Hematopoietic multipotent progenitor cell treated with erythropoietin and hydrocortisone succinate and interleukin-3 and kit ligand, for 17 days (in vitro differentiated cells): ENCODE measurements around the gene LRIG1.

ENCODE experiments used
- DNase-seq: peaks from one replicate; pipeline ENCODE4 v3.0.0-alpha.2; 2015; ENCODE audit warnings: low spot score

LRIG1 gene

DNA sequence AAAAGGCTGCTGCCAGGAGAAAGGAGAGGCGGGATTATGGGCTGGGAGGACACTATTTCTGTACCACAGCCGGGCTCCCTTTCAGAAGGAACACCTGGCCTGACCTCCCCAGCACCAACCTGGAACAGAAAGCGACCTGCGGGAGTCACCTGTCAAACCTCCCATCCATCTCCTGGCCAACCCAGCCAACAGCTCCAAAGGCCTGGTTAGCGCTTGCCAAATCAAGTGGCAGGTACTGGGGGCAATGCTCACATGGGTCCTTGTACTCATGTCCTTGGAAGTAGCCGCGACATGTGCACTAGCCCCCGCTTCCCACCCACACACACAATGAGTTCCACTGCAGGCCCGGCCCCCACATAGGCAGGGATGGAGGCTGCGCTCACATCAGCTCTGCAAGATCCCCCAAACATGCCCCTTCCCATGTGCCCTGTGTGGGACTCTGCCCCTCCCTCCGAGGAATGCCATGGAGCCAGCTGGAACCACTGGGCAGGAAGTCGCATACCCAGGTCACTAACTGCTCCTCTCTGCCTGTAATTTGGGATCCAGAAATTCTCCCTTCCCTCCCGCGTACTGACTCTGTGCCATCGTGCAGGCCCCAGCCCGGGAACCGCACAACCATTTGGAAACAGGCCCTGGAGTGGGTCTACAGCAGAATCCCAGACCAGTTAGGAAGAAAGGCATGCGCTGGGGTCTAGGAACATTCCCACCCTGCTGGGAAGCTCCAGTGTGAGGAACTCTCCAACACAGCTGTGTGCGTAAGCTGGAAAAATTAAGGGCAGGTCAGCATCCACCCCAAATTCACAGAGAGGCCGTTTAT, 98.9 kb downstream of the LRIG1 start:
- no peak for DNase-seq

GRCh38 chr3:66401157-66401550, 99.7 kb downstream of the LRIG1 start:
- no peak for DNase-seq

DNA sequence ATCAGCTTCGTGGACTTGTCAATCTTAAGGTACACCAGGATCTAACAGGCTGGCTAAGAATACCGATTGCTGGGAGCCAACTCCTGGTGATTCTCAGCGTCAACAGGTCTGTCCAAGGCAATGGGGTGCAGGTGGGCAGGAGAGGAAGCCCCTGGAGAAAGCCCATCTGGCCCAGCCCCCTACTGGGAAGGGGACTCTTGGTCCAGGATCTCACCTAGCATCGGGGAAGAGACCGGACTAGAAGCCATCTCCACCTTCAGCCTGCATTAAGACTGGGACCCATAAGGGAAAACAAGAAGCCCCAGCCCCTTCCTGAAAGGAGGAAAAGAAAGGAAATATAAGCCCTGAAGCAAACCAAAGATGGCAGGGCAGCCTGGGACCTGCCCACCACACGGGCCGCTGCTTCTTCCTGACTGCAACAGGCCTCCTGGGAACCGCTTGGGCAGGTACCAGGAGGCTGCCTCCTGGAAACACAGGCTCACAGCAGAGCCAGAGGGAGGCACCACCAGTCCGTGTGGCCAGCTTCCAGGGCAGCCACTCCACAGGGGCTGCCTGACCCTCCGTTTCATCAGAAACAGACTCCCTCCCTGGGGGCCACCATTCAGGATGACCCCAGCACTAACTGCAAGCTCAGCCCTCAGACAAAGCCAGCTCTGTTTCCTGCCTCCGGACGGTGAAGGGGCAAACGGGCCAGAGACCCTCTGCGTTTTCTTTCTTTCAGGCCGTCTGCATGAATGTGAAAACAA, 100.2 kb downstream of the LRIG1 start:
- DNase-seq, result no peak

DNA sequence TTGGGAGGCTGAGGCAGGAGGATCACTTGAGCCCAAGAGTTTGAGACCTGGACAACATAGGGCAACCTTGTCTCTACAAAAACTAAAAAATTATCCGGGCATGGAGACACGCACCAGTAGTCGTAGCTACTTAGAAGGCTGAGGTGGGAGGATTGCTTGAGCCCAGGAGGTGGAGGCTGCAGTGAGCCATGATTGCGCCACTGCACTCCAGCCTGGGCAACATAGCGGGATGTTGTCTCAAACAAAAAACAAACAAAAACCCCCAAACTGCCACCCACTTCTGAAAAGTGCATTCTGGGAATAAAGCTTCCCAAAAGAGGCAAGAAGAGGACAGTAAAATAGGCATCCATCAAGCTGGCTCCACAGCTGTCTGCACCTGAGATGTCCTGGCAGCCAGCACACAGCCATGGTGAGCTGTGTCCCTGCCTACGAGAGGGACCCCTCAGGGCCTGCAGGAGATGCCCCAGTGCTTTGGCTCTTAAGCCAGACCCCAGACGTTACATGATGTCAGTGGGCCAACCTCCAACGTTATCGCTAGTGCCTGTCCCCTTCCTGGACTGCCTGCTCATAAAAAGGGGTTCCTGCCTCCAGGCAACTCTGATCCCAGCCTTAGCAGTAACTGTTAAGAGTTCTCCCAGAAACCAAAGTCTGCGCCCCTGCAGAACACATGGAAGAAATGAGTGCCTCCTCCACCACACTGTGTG, 101.1 kb downstream of the LRIG1 start:
- DNase-seq, result no peak

GRCh38 chr3:66398228-66399025, 102.4 kb downstream of the LRIG1 start:
- no peak for DNase-seq

DNA sequence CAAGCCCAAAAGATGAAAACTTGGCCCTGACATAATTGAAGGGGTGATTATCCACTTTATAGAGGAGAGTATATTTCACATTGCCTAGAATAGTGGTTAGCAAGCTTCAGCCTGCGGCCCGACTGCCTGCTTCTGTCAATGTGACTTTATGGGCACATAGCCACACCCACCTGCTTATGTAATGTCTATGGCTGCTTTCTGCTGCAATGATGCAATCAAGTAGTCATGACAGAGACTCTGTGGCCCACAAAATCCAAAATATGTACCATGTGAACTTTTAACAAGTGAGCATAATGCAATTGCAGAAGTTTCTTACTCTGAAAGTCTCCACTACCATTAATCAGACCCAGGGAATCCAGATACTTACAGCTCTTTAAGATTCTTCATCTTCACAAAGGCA, 103.1 kb downstream of the LRIG1 start:
- DNase-seq, result no peak

DNA sequence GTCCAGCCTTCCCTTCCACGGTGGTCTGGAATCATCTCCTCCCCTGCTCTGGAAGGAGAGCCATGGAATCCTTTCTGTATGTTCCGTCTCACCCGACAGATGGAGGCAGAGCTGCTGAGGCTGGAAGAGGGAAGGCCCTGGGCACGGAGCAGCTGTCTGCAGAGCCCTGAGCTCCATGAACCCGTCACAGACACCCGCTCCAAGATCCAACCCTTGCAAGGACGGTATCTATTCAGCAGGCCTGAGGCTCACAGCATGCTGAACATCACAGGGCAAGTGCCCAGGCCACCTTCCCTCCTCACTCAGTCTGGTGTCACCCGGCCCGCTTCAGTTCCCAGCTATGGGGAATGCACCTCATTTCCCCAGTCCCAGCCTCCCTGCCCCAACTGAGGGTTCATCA, 103.9 kb downstream of the LRIG1 start:
- no peak for DNase-seq

DNA sequence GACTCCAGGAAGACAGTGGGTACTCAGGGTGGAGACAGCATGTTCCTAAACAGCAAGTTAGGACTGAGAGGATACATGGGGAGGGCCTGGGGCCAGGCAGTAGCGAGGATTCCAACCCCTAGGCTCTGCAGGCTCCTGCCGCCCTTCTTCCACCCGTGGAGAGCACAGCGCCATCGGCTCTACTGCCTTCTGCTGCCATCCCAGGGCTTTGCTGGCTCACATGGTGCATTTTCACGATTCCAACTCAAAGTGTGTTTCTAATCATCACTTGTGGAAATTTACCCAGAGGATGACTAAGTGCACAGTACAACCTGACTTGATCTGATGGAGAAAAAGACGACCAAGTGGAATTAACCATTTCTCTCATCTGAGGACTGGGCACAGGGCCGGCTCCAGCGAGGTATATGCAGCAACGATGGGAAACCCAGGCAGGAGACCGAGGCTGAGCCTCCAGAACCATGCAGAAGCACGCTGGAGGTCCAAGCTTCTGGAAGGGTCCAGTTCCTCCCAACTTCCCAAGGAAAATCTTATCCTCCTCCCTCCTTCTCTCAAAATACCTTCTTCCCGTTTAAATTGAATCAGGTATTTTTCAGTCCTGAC, 104.6 kb downstream of the LRIG1 start:
- DNase-seq, result no peak

- no peak for DNase-seq
Observed at GRCh38 chr3:66395635-66396034, 105.2 kb downstream of the LRIG1 start.

DNA sequence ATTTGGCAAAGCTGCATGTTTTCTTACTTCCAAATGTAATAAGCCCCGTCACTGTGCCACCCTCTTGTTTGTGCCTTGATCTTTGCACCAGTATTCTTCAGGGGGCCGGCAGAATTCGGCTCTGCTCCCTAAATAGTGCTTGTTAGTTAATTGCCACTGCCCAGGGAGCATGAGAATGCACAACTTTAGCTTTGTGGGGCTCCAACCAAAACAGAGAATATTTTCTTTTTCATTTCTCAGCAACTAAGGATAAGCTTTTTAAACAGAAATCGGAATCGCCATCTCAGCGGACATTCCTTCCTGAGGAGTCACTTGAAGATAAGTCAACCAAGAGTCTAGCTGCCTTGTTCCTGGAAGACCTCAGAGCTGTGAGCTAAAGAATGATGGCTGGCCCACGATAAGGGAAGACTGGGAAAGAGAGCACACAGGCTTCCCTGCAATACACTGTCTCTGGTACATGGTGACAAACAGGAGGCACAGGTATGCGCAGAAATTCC, 106.0 kb downstream of the LRIG1 start:
- DNase-seq, result no peak

DNA sequence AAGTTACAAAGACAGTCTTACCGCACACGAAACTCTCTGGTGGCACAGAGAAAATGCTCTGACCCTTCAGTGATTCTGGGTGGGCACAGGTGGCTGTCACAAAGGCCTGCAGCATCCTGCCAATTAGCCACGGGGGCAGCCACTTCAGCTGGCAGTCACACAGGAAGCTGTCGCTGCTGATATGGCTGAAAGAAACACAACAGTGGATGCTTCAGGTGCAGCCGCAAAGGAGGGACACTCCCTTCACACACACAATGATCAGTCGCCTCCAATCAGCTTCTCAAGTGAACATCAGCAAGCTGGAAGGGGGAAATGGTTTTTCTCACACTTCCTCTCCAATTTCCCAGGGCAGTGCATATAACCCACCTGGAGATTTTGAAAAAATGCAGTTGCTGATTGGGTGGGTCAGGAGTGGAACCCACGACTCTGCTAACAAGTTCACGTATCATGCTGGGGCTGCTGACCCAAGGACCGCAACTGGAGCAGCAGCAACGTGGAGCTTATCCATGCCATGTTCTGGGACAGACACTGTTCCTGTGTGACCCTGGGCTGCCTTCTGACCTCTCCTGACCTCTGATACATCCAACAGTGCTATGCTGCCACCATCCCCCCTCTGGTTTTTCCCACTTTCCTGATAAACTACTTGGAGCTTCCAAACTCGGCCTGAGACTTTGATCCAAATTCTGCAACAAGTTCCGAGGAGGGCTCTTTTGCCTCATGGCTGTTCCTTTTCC, 106.6 kb downstream of the LRIG1 start:
- no peak for DNase-seq

DNA sequence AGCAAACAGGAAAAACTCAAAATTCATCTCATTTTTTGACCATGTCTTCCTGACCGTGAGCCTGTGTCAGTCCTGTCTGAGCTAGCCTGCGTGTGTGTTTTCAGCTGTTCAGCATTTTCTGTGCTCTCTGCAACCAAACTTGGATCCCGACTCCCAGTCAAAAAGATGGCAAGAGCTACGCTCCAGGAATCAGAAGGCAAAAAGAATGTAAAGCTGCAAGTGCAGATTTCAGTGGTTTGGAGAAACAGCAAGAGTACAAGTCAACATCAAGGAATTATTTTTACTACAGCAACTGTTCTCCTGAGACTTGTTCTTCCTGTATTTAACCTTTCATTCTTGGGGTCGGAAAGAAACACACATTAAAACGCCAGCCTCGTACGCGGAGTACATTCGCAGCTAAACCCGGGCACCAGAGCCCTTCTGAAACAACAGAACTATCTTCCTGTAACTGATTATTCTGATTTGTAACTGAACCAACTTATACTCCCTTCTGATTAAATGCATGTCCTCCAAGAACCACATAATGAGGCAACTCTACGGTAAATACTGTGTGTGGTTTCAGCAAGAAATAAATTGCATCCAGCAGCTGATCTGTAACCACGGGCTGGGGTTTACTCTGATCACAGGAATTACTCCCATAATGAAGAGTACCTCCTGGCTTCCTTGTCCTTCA, 107.4 kb downstream of the LRIG1 start:
- no peak for DNase-seq

DNA sequence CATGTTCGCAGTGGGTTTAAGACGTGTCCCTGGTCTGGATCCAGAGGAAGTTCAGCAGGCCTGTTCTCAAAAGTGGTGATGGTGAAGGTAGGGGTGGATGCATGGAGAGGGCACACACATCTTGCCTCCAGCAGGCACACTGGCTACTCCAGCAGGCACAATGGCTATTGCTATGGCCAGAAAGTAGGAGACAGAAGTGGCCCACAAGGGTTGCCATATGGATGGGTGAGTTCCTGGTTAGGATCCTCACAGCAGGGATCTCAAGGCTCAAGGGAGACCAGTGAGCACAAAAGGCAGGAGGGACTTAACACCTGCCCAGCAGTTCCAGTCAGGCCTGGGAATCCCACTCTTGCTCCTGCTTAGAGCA, 107.9 kb downstream of the LRIG1 start:
- DNase-seq, result no peak

- no peak for DNase-seq
Observed at GRCh38 chr3:66392512-66392911, 108.3 kb downstream of the LRIG1 start.

DNA sequence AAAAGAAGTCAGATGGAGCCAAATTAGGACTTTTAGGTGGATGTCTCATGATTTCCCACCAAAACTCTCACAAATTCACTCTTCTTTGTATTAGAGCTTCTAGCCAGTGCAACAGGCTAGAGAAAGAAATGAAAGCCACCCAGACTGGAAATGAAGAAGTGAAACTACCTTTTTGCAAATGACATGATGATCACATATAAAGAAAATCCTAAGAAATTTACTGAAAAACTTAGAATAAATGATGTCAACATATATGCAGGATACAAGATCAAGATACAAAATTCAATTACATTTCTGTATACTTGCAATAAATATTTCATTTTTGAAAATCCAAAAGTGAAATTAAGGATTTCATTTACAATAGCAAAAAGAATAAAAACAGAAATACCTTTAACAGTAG, 110.8 kb downstream of the LRIG1 start:
- no peak for DNase-seq

- DNase-seq, result no peak
Observed at GRCh38 chr3:66386925-66387650, 113.7 kb downstream of the LRIG1 start.

DNA sequence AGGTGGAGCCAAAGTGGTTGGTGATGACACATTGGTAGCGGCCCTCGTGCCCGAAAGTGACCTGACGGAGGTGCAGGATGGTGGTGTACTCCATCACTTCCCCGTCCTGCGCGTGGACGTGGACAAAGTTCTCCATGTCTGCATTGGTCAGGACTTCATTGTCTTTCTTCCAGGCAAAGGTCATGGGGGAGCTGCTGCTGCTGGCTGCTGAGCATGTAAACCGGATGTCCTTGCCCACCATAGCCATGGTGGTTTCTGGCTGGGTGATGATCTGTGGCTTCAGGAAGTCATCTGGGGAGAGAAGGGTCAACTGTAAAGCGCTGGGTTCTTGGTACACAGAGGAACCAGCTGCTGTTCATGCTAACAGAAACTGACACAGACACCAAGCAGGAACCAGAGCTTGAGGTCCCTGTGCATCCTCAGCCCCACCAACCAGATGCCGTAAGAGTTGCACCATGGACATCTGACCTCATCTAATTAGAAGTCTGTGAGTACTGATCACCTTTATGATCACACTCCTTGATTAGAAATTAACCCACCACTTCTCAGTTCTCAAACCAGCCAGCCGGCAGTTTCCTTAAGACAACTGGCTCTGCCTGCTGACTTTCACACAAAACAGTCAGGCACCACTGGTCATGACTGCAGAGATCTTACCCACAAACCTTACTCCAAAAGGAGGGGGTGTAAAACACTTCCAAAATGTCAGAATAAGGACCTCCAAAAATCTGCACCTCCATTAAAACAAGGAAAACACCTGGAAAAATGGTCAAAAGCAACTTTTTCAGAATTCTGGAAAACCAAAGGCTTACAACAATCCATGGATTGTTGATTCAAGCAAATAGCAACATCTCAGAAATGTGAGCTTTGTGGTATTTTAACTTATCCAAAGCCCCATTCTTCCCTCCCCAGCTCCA, 114.6 kb downstream of the LRIG1 start:
- DNase-seq, result no peak

DNA sequence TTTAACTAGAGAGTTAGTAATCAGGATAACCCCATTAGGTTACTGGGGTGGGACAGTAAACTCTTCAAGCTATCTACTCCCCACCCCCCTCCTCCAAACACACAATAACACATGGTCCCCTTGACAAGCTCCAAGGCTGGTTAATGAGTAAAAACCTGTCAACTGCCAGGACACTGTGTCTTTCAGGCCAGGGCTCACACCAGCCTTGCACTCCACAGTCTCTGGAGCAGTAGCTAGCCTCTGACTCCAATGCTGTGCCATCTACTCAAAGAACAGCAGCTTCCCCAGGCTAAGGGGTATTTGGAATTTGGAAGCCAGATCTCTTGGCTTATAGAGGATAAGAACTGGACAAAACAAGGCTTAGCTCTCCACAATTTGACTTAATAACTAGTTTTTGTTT, 115.8 kb downstream of the LRIG1 start:
- DNase-seq, result no peak
